ENCODE results near the gene MARCHF5. TPM values are rescaled to one million over a fixed set of nuclear protein-coding genes. Genes with fewer than 3 reads are reported as not detected.

Gene MARCHF5
- total RNA-seq, 1 donor from 2014 or later: 52.1 TPM

GRCh38 chr10:92290076-92290836 lies 711 bp upstream of the MARCHF5 start:
- DNase-seq (ENCODE audit: low read depth): peak; percentile 29
- Histone ChIP-seq H3K4me3 (ENCODE audit: insufficient read depth, low read depth, low read length) (peak overlapping the region; percentile 75), H3K27ac (ENCODE audit: low read depth, low read length) (peak overlapping the region; percentile 92), H4K20me1 (ENCODE audit: insufficient read depth, low read length) (peaks cover 32% of the 10 kb centered on the region), H3K27me3 (ENCODE audit: insufficient read depth, low read length) (no peaks in the 10 kb centered on the region), H3K9me3 (ENCODE audit: insufficient read depth, low read depth, low read length) (no peaks in the 10 kb centered on the region), H3K79me2 (ENCODE audit: insufficient read depth, low read length) (peaks cover 51% of the 10 kb centered on the region), H2AFZ (ENCODE audit: low read depth, low read length) (peak overlapping the region; percentile 90), H3K4me2 (ENCODE audit: low read length) (peak overlapping the region; percentile 99), H3K4me1 (ENCODE audit: insufficient read depth, low read length) (no peaks in the 10 kb centered on the region), H3K36me3 (ENCODE audit: insufficient read depth, low read length) (peaks cover 3% of the 10 kb centered on the region), H3K9ac (ENCODE audit: low read length) (peak overlapping the region; percentile 97)
- Mint-ChIP-seq H3K9me3 (ENCODE audit: unreplicated experiment) (no peaks in the 10 kb centered on the region), H3K27me3 (ENCODE audit: low read depth, unreplicated experiment) (no peaks in the 10 kb centered on the region), H3K4me1 (ENCODE audit: low read depth, unreplicated experiment) (peaks cover 5% of the 10 kb centered on the region), H3K27ac (ENCODE audit: unreplicated experiment) (peak overlapping the region; percentile 2), H3K36me3 (ENCODE audit: low read depth, unreplicated experiment) (no peaks in the 10 kb centered on the region), H3K4me3 (ENCODE audit: unreplicated experiment) (peak overlapping the region; percentile 93)
- FAIRE-seq: no peak
- TF ChIP-seq CTCF (IDR thresholded peaks at IDR 0.05; ENCODE audit: insufficient read depth, low read depth, low read length) (no peak), EZH2 (IDR thresholded peaks at IDR 0.05; ENCODE audit: insufficient read depth, low read length) (no peak)

GRCh38 chr10:92291616-92291865 lies 574 bp downstream of the MARCHF5 start:
- Mint-ChIP-seq H3K9me3 (ENCODE audit: unreplicated experiment) (no peaks in the 10 kb centered on the region), H3K27ac (ENCODE audit: unreplicated experiment) (no peak overlapping the region), H3K27me3 (ENCODE audit: low read depth, unreplicated experiment) (no peaks in the 10 kb centered on the region), H3K4me1 (ENCODE audit: low read depth, unreplicated experiment) (peaks cover 5% of the 10 kb centered on the region), H3K36me3 (ENCODE audit: low read depth, unreplicated experiment) (no peaks in the 10 kb centered on the region), H3K4me3 (ENCODE audit: unreplicated experiment) (peak overlapping the region; percentile 93)
- Histone ChIP-seq H3K4me2 (ENCODE audit: low read length) (peak overlapping the region; percentile 99), H3K79me2 (ENCODE audit: insufficient read depth, low read length) (peaks cover 64% of the 10 kb centered on the region), H2AFZ (ENCODE audit: low read depth, low read length) (peak overlapping the region; percentile 90), H3K9me3 (ENCODE audit: insufficient read depth, low read depth, low read length) (no peaks in the 10 kb centered on the region), H3K36me3 (ENCODE audit: insufficient read depth, low read length) (peaks cover 3% of the 10 kb centered on the region), H3K4me1 (ENCODE audit: insufficient read depth, low read length) (no peaks in the 10 kb centered on the region), H3K27ac (ENCODE audit: low read depth, low read length) (peak overlapping the region; percentile 92), H3K4me3 (ENCODE audit: insufficient read depth, low read depth, low read length) (peak overlapping the region; percentile 75), H3K27me3 (ENCODE audit: insufficient read depth, low read length) (no peaks in the 10 kb centered on the region), H4K20me1 (ENCODE audit: insufficient read depth, low read length) (peaks cover 44% of the 10 kb centered on the region), H3K9ac (ENCODE audit: low read length) (peak overlapping the region; percentile 97)
- FAIRE-seq (no peak), DNase-seq (ENCODE audit: low read depth) (no peak)
- TF ChIP-seq EZH2 (IDR thresholded peaks at IDR 0.05; ENCODE audit: insufficient read depth, low read length) (no peak), CTCF (IDR thresholded peaks at IDR 0.05; ENCODE audit: insufficient read depth, low read depth, low read length) (no peak)

Data from astrocyte (in vitro differentiated cells and primary cell).